ENCODE results near the gene ARHGEF28.

Gene ARHGEF28

GRCh38 chr5:73625944-73626811 is at the start of gene ARHGEF28:
TSS of gene ARHGEF28 (plus strand) at chr5:73626196. CDS start at chr5:73684852, 58,656 bp downstream.
- H3K4me3 ChIP-seq (ENCODE audit: low read length), result peak within 1 kb of the TSS; percentile 82
- DNase-seq (ENCODE audit: low read depth), result no peak

GRCh38 chr5:73582285-73583145 is 43.5 kb upstream of the ARHGEF28 start:
- no peak for TF ChIP-seq CTCF (conservative IDR thresholded peaks at IDR 0.05; ENCODE audit: low read depth, low read length)
- H3K4me3 ChIP-seq (ENCODE audit: low read length), result no peak overlapping the region
- DNase-seq (ENCODE audit: low read depth), result no peak

More at GRCh38 chr5:73625944-73626811, at the start of gene ARHGEF28:
- no peak for TF ChIP-seq CTCF (conservative IDR thresholded peaks at IDR 0.05; ENCODE audit: low read depth, low read length)

GRCh38 chr5:73587923-73588322 is 38.1 kb upstream of the ARHGEF28 start:
- DNase-seq (ENCODE audit: low read depth), result no peak
- TF ChIP-seq CTCF (conservative IDR thresholded peaks at IDR 0.05; ENCODE audit: low read depth, low read length), result no peak
- H3K4me3 ChIP-seq (ENCODE audit: low read length), result no peak overlapping the region

- TF ChIP-seq CTCF (conservative IDR thresholded peaks at IDR 0.05; ENCODE audit: low read depth, low read length), result peak; percentile 66
- DNase-seq (ENCODE audit: low read depth), result peak; percentile 69
- H3K4me3 ChIP-seq (ENCODE audit: low read length), result no peak overlapping the region
Observed at GRCh38 chr5:73591102-73591695, 34.8 kb upstream of the ARHGEF28 start.

- H3K4me3 ChIP-seq (ENCODE audit: low read length), result no peak overlapping the region
- DNase-seq (ENCODE audit: low read depth), result peak; percentile 51
- no peak for TF ChIP-seq CTCF (conservative IDR thresholded peaks at IDR 0.05; ENCODE audit: low read depth, low read length)
Observed at GRCh38 chr5:73591698-73592501, 34.1 kb upstream of the ARHGEF28 start.

GRCh38 chr5:73592551-73592950 is 33.4 kb upstream of the ARHGEF28 start:
- DNase-seq (ENCODE audit: low read depth), result no peak

More at GRCh38 chr5:73592551-73592950, 33.4 kb upstream of the ARHGEF28 start:
- H3K4me3 ChIP-seq (ENCODE audit: low read length), result no peak overlapping the region
- TF ChIP-seq CTCF (conservative IDR thresholded peaks at IDR 0.05; ENCODE audit: low read depth, low read length), result no peak
